ENCODE measurements around the gene CFAP91.

- no peak for TF ChIP-seq CTCF (IDR thresholded peaks at IDR 0.05)
- TF ChIP-seq POLR2A (IDR thresholded peaks at IDR 0.05), result no peak
Observed at GRCh38 chr3:119683421-119683820, 19.4 kb upstream of the CFAP91 start.

Data from body of pancreas (tissue), 4 donors.